OCI-LY1 (cell line): Measurements from ENCODE around the gene MLLT3.

Source experiments
- H2AFZ ChIP-seq: fragments of 200-600 bp; sonication (generic), shearing (Covaris generic); 2 replicates; pipeline ENCODE4 v1.6.0; 2014; ENCODE audit warnings: antibody characterized with exemption, mild to moderate bottlenecking, low read length
- H3F3A ChIP-seq: fragments of 200-600 bp; sonication (generic), shearing (Covaris generic); 2 replicates; pipeline ENCODE4 v1.6.0; 2014; ENCODE audit warnings: mild to moderate bottlenecking, antibody characterized with exemption, low read length, moderate library complexity; ENCODE audit not compliant: insufficient read depth
- H3K27ac ChIP-seq: fragments of 200-600 bp; sonication (generic); 2 replicates; pipeline ENCODE4 v1.5.1; 2014; ENCODE audit warnings: low read length, mixed run types, mild to moderate bottlenecking, low read depth; ENCODE audit not compliant: poor library complexity, severe bottlenecking
- H3K27me3 ChIP-seq: fragments of 200-600 bp; sonication (generic); 2 replicates; pipeline ENCODE4 v1.6.0; 2014; ENCODE audit warnings: antibody characterized with exemption, mild to moderate bottlenecking, low read length, moderate library complexity; ENCODE audit not compliant: insufficient read depth
- H3K36me3 ChIP-seq: fragments of 200-600 bp; sonication (generic); 2 replicates; pipeline ENCODE4 v1.6.1; 2014; ENCODE audit warnings: mild to moderate bottlenecking, antibody characterized with exemption, low read length, moderate library complexity, mixed read lengths; ENCODE audit not compliant: insufficient read depth
- H3K4me1 ChIP-seq: fragments of 200-600 bp; sonication (generic); 2 replicates; pipeline ENCODE4 v1.5.1; 2014; ENCODE audit warnings: mild to moderate bottlenecking, low read length, moderate library complexity; ENCODE audit not compliant: insufficient read depth, severe bottlenecking
- H3K4me2 ChIP-seq: fragments of 200-600 bp; sonication (generic), shearing (Covaris generic); 2 replicates; pipeline ENCODE4 v1.6.1; 2014; ENCODE audit warnings: low read length
- H3K4me3 ChIP-seq: fragments of 200-600 bp; sonication (generic); 2 replicates; pipeline ENCODE4 v1.5.1; 2014; ENCODE audit warnings: low read length, low read depth, mild to moderate bottlenecking, mixed read lengths; ENCODE audit not compliant: poor library complexity, severe bottlenecking
- H3K79me2 ChIP-seq: fragments of 200-600 bp; shearing (Covaris generic); 2 replicates; pipeline ENCODE4 v1.6.1; 2016; ENCODE audit warnings: mixed run types, low read length, mixed read lengths; ENCODE audit not compliant: insufficient read depth
- H3K9ac ChIP-seq: fragments of 200-600 bp; sonication (generic), shearing (Covaris generic); 2 replicates; pipeline ENCODE4 v1.6.1; 2014; ENCODE audit warnings: mild to moderate bottlenecking, low read length, mixed read lengths
- H3K9me2 ChIP-seq: fragments of 200-600 bp; sonication (generic), shearing (Covaris generic); 2 replicates; pipeline ENCODE4 v1.6.1; 2014; ENCODE audit warnings: low read depth, mild to moderate bottlenecking, low read length, mixed read lengths
- H3K9me3 ChIP-seq: fragments of 200-600 bp; shearing (Covaris generic); 2 replicates; pipeline ENCODE4 v1.6.1; 2014; ENCODE audit warnings: low read length, mixed read lengths
- H4K20me1 ChIP-seq: fragments of 200-600 bp; sonication (generic), shearing (Covaris generic); 2 replicates; pipeline ENCODE4 v1.6.0; 2016; ENCODE audit warnings: mild to moderate bottlenecking, low read length; ENCODE audit not compliant: insufficient read depth
- EZH2 ChIP-seq: fragments of 200-600 bp; sonication (generic), shearing (Covaris generic); IDR thresholded peaks from 2 replicates; pipeline ENCODE4 v1.8.0; 2017; ENCODE audit warnings: borderline replicate concordance, mixed run types, mild to moderate bottlenecking, antibody characterized with exemption, low read length, moderate library complexity, mixed read lengths
- TF ChIP-seq, protein P1 (sequence below): fragments of 200-600 bp; sonication (generic), shearing (Covaris generic); IDR thresholded peaks from 2 replicates; pipeline ENCODE4 v1.5.1; 2017; ENCODE audit warnings: mild to moderate bottlenecking, antibody characterized with exemption, low read length, moderate library complexity, mixed read lengths

MLLT3 gene

DNA sequence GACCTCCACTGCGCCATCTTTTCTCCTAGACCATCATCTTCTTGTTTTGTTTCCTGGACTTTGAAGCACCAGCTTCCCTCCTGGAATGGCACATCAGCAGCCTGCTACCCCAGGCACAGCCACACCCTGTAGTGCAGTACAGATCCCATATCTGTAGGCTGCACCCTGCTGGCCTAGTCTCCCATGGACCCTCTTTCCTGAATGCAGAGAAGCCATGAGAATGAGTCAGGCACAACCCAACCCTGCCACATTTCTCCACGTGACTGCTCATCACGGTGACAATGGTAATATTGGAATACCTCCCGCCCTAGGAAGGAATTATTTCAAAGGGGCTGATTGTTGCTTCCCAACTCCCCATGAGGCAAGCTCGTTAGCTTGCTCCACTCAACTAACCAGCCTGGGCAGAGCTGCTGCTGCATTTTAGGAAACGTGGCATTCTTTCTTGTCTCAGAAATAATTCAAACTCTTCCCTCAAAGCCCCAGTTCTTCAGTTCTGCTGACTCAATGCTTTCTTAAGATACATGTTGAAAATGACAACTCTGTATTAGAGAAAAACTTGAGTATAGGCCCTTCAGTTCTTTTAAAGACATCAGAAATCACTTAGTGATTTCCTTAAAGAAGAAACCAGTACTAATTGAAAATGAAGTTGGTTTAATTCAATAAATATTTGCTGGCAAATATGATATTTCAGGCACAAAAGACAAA lies 328.1 kb downstream of the MLLT3 start:
- H3K9ac ChIP-seq = no peak overlapping the region
- H3K27ac ChIP-seq = no peak overlapping the region
- no peak overlapping the region for H3K4me3 ChIP-seq
- TF ChIP-seq, protein P1, sequence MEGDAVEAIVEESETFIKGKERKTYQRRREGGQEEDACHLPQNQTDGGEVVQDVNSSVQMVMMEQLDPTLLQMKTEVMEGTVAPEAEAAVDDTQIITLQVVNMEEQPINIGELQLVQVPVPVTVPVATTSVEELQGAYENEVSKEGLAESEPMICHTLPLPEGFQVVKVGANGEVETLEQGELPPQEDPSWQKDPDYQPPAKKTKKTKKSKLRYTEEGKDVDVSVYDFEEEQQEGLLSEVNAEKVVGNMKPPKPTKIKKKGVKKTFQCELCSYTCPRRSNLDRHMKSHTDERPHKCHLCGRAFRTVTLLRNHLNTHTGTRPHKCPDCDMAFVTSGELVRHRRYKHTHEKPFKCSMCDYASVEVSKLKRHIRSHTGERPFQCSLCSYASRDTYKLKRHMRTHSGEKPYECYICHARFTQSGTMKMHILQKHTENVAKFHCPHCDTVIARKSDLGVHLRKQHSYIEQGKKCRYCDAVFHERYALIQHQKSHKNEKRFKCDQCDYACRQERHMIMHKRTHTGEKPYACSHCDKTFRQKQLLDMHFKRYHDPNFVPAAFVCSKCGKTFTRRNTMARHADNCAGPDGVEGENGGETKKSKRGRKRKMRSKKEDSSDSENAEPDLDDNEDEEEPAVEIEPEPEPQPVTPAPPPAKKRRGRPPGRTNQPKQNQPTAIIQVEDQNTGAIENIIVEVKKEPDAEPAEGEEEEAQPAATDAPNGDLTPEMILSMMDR = no peak
- TF ChIP-seq EZH2 = no peak
- H4K20me1 ChIP-seq = no peaks in the 10 kb centered on the region
- no peaks in the 10 kb centered on the region for H3K36me3 ChIP-seq
- H3K27me3 ChIP-seq = no peaks in the 10 kb centered on the region
- H2AFZ ChIP-seq = no peak overlapping the region
- no peaks in the 10 kb centered on the region for H3K79me2 ChIP-seq
- H3K4me2 ChIP-seq = no peak overlapping the region
- H3K9me3 ChIP-seq = no peaks in the 10 kb centered on the region
- H3K4me1 ChIP-seq = no peaks in the 10 kb centered on the region
- H3K9me2 ChIP-seq = no peaks in the 10 kb centered on the region
- H3F3A ChIP-seq = no peaks in the 10 kb centered on the region

DNA sequence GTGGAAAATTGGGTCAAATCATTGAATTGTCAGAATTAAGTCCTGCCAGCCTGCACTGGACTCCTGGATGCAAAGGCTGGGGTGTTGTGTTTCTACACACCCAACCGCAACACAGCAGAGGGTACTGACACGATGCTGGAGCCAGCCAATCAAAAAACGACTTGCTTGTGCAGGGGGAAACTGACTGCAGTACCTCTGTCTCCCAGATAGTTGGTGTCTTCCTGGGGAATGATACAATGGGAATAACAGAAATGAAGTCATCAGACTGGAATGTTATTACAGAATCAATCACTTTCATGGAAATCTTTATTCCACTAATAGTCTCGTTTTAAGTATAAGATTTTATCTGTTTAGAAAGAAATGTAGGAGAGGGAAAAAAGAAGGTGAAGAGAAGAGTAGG lies 330.3 kb downstream of the MLLT3 start:
- no peaks in the 10 kb centered on the region for H3K4me1 ChIP-seq
- H3K9me2 ChIP-seq = no peaks in the 10 kb centered on the region
- TF ChIP-seq, protein P1 = no peak
- TF ChIP-seq EZH2 = no peak
- no peaks in the 10 kb centered on the region for H3K9me3 ChIP-seq
- H3K36me3 ChIP-seq = no peaks in the 10 kb centered on the region
- no peaks in the 10 kb centered on the region for H3F3A ChIP-seq
- no peaks in the 10 kb centered on the region for H3K27me3 ChIP-seq
- H3K27ac ChIP-seq = no peak overlapping the region
- H2AFZ ChIP-seq = no peak overlapping the region
- no peak overlapping the region for H3K4me3 ChIP-seq
- H3K4me2 ChIP-seq = no peak overlapping the region
- no peaks in the 10 kb centered on the region for H3K79me2 ChIP-seq
- no peak overlapping the region for H3K9ac ChIP-seq
- H4K20me1 ChIP-seq = no peaks in the 10 kb centered on the region
